Bronchial epithelial cell (primary cell): Measurements from ENCODE around the gene TSR1. TPM values are rescaled to one million over a fixed set of nuclear protein-coding genes. Genes with fewer than 3 reads are reported as not detected.

Experiments
- DNase-seq: peaks from one replicate; pipeline ENCODE4 v3.0.0-alpha.2; 2010; ENCODE audit warnings: low read depth
- FAIRE-seq: peaks from 2 replicates; lab custom pipeline; 2011; peaks lifted over from hg19 to GRCh38; lab: Jason Lieb, UNC
- H3K27me3 ChIP-seq: 2 replicates; pipeline ENCODE4 v1.5.1; 2011; ENCODE audit warnings: low read length; ENCODE audit not compliant: control insufficient read depth, insufficient read depth
- H3K36me3 ChIP-seq: 2 replicates; pipeline ENCODE4 v1.5.1; 2011; ENCODE audit warnings: low read length; ENCODE audit not compliant: control insufficient read depth, insufficient read depth
- H3K4me3 ChIP-seq: 2 replicates; pipeline ENCODE4 v1.5.1; 2011; ENCODE audit warnings: mild to moderate bottlenecking, low read depth, low read length, control low read depth
- total RNA-seq: library from RNA; depleted of rRNA; stranded (reverse); fragments of >200 nt; gene quantifications from 2 replicates; pipeline ENCODE4 v1.2.1, GENCODE V29; 2014
- TF ChIP-seq, protein P1 (sequence below): IDR thresholded peaks from 2 replicates; pipeline ENCODE4 v1.5.1; 2011; ENCODE audit warnings: mild to moderate bottlenecking, moderate library complexity, low read length, control low read depth, inconsistent platforms; ENCODE audit not compliant: insufficient read depth, severe bottlenecking

Gene TSR1
- total RNA-seq, 1 donor from 2014 or later, result 72.1 TPM

DNA sequence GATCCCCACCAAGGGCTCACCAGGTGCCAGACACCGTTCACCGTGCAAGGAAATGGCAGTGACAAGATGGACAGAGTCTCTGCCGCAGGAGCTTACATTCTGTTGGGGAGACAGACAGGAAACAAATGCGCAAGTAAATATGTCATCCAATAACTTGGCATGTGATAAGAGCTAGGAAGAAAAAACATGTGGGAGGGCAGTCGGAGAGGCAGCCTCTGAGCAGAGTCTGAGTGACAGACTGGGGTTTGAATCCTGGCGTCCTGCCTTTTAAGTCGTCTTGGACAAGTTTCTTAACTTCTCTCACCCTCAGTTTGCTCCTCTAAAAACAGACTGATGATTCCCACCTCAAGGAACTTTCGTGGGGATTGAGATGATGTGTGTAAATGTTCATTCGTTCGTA is 8.3 kb upstream of the TSR1 start:
- H3K36me3 ChIP-seq, result peaks cover 4% of the 10 kb centered on the region
- DNase-seq, result no peak
- TF ChIP-seq, protein P1, sequence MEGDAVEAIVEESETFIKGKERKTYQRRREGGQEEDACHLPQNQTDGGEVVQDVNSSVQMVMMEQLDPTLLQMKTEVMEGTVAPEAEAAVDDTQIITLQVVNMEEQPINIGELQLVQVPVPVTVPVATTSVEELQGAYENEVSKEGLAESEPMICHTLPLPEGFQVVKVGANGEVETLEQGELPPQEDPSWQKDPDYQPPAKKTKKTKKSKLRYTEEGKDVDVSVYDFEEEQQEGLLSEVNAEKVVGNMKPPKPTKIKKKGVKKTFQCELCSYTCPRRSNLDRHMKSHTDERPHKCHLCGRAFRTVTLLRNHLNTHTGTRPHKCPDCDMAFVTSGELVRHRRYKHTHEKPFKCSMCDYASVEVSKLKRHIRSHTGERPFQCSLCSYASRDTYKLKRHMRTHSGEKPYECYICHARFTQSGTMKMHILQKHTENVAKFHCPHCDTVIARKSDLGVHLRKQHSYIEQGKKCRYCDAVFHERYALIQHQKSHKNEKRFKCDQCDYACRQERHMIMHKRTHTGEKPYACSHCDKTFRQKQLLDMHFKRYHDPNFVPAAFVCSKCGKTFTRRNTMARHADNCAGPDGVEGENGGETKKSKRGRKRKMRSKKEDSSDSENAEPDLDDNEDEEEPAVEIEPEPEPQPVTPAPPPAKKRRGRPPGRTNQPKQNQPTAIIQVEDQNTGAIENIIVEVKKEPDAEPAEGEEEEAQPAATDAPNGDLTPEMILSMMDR, result no peak
- FAIRE-seq, result peak; percentile 68
- H3K27me3 ChIP-seq, result no peaks in the 10 kb centered on the region
- H3K4me3 ChIP-seq, result no peak overlapping the region

- no peak overlapping the region for H3K4me3 ChIP-seq
- DNase-seq (peak; percentile 32), FAIRE-seq (no peak)
- TF ChIP-seq, protein P1, result no peak
- no peaks in the 10 kb centered on the region for H3K27me3 ChIP-seq
- H3K36me3 ChIP-seq, result peaks cover 4% of the 10 kb centered on the region
Measured at GRCh38 chr17:2343421-2343820, 7.2 kb upstream of the TSR1 start.

GRCh38 chr17:2338315-2338657 is 2.0 kb upstream of the TSR1 start:
- H3K27me3 ChIP-seq, result no peaks in the 10 kb centered on the region
- DNase-seq, result no peak
- H3K36me3 ChIP-seq, result peaks cover 16% of the 10 kb centered on the region
- TF ChIP-seq, protein P1, result no peak
- no peak for FAIRE-seq
- H3K4me3 ChIP-seq, result peak overlapping the region; percentile 89

DNA sequence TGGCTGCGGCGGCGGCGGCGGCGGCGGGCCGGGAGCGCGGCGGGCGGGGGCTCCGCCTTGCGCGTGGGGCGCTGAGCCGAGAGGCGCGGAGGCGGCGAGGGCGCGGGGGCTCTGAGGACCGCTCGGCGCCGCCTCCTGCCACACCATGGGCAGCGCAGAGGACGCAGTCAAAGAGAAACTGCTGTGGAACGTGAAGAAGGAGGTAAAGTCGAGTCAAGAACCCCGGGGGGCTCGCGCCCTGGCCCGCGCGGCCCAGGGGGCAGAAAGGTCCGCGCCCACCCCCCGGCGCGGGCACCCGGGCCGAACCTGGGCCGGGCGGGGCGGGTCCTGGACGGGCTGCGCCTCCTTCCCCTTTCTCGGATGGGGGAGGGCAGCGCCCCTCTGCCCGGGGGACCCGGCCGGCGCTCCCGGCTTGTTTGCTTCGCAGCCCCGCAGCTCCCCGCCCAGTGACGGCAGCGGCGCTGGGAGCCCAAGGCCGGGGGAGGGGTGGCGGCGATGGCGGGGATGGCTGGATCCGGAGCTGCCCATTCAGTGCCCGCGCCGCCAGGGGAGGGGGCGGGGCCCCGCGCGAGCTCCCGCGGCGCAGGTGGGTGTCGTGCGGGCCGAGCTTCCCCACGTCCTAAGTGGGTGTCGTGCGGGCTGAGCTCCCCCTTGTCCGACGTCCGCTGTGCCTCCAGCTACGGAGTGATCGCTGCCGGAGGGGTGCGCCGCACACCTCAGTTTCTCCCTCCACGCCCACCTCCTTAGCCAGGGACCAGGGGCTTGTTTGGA is 1.5 kb upstream of the TSR1 start:
- DNase-seq (peak; percentile 33), FAIRE-seq (no peak)
- Histone ChIP-seq H3K27me3 (no peaks in the 10 kb centered on the region), H3K4me3 (peak overlapping the region; percentile 89), H3K36me3 (peaks cover 17% of the 10 kb centered on the region)
- TF ChIP-seq, protein P1, result no peak

DNA sequence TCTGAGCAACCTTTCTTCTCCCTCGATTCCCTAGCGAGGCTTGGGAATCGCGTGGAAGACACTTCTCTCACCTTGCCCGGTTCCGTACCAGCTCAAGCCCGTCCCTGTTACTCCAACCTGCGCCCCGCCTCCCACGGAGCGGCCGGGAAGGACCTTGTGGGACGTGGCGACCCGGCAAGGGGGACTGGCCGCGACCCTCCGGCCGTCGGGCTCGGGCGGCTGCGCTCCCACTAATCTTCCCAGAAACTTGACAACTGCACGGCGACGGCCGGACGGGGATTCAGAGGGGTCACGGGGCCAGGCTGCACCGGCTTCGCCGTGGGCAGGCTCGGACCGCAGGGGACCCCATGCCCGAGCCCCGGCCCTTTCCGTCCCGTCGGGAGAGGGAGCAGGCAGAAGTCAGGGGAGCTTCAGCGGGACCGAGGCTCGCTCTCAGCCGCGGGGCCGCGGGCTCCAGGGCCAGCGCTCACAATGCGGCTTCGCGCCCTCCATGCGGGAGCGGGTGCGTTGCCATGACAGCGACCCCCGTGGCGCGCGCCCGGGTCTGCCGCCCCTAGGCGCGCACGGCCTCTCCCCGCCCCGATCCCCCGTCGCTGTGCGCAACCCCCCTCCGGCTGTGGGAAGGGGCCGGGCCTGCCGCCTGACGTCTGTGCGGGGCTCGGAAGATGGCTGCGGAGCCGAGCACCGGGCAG is 741 bp upstream of the TSR1 start, which contains the start of gene SGSM2:
Gene SGSM2, plus strand, starts transcription at position 650 of the 692 bp plus-strand sequence. CDS start 188 bp downstream, outside the sequence.
- DNase-seq (no peak), FAIRE-seq (no peak)
- H3K27me3 ChIP-seq, result no peaks in the 10 kb centered on the region
- TF ChIP-seq, protein P1, result no peak
- H3K4me3 ChIP-seq, result peak within 1 kb of the TSS; percentile 89
- H3K36me3 ChIP-seq, result peaks cover 21% of the 10 kb centered on the region
